ENCODE data around the gene SLCO2A1.

The SLCO2A1 gene

GRCh38 chr3:133928903-133929607 is 100.7 kb downstream of the SLCO2A1 start:
- H3K4me3 ChIP-seq (ENCODE audit: low read depth, low read length) = no peak overlapping the region
- TF ChIP-seq CTCF (conservative IDR thresholded peaks at IDR 0.05; ENCODE audit: low read depth, low read length) = no peak
- DNase-seq (ENCODE audit: low read depth) = no peak

GRCh38 chr3:133928136-133928893 is 101.4 kb downstream of the SLCO2A1 start:
- no peak for DNase-seq (ENCODE audit: low read depth)
- no peak for TF ChIP-seq CTCF (conservative IDR thresholded peaks at IDR 0.05; ENCODE audit: low read depth, low read length)
- H3K4me3 ChIP-seq (ENCODE audit: low read depth, low read length) = no peak overlapping the region

- peak overlapping the region; percentile 55 for H3K4me3 ChIP-seq (ENCODE audit: low read depth, low read length)
- DNase-seq (ENCODE audit: low read depth) = no peak
- peak; percentile 47 for TF ChIP-seq CTCF (conservative IDR thresholded peaks at IDR 0.05; ENCODE audit: low read depth, low read length)
Measured at GRCh38 chr3:133927540-133928066, 102.1 kb downstream of the SLCO2A1 start.

- peak overlapping the region; percentile 55 for H3K4me3 ChIP-seq (ENCODE audit: low read depth, low read length)
- no peak for DNase-seq (ENCODE audit: low read depth)
- TF ChIP-seq CTCF (conservative IDR thresholded peaks at IDR 0.05; ENCODE audit: low read depth, low read length) = peak; percentile 37
Measured at GRCh38 chr3:133926736-133927539, 102.8 kb downstream of the SLCO2A1 start.

GRCh38 chr3:133925960-133926735 is 103.6 kb downstream of the SLCO2A1 start:
- no peak for DNase-seq (ENCODE audit: low read depth)
- TF ChIP-seq CTCF (conservative IDR thresholded peaks at IDR 0.05; ENCODE audit: low read depth, low read length) = no peak

GRCh38 chr3:133924041-133924440 is 105.7 kb downstream of the SLCO2A1 start:
- H3K4me3 ChIP-seq (ENCODE audit: low read depth, low read length) = no peak overlapping the region
- TF ChIP-seq CTCF (conservative IDR thresholded peaks at IDR 0.05; ENCODE audit: low read depth, low read length) = no peak

More at GRCh38 chr3:133925960-133926735, 103.6 kb downstream of the SLCO2A1 start:
- H3K4me3 ChIP-seq (ENCODE audit: low read depth, low read length) = no peak overlapping the region

More at GRCh38 chr3:133924041-133924440, 105.7 kb downstream of the SLCO2A1 start:
- DNase-seq (ENCODE audit: low read depth) = peak; percentile 38

Data from choroid plexus epithelial cell (primary cell).